Upper lobe of left lung (tissue), 6 donors: ENCODE data around the gene CMC2. TPM values are rescaled to one million over a fixed set of nuclear protein-coding genes. Genes with fewer than 3 reads are reported as not detected.

Experiments
- ATAC-seq, 2 donors: fragments of 200-7000 bp; cut with Tn5 transposase; one replicate each; pipeline ENCODE4 v1.9.1; 2022; ENCODE audit warnings: mild to moderate bottlenecking in 2 of 2, moderate library complexity in 2 of 2; ENCODE audit not compliant: low FRiP score in 2 of 2
- DNase-seq, 2 donors: peaks; one replicate each; pipeline ENCODE4 v3.0.0-alpha.2; 2019 to 2020
- H3K27ac ChIP-seq, 4 donors: fragments of 200-600 bp; sonication (generic); one replicate each; pipeline ENCODE4 v1.5.1; 2016 to 2019
- H3K27me3 ChIP-seq, 4 donors: fragments of 200-600 bp; sonication (generic); one replicate each; pipeline ENCODE4 v1.5.1; 2017 to 2019
- H3K36me3 ChIP-seq, 4 donors: fragments of 200-600 bp; sonication (generic); one replicate each; pipeline ENCODE4 v1.5.1; 2016 to 2019
- H3K4me1 ChIP-seq, 4 donors: fragments of 200-600 bp; sonication (generic); one replicate each; pipeline ENCODE4 v1.5.1; 2018 to 2019
- H3K4me3 ChIP-seq, 4 donors: fragments of 200-600 bp; sonication (generic); one replicate each; pipeline ENCODE4 v1.5.1; 2017 to 2019; ENCODE audit warnings: mild to moderate bottlenecking in 2 of 4, moderate library complexity in 1 of 4
- H3K9me3 ChIP-seq, 4 donors: fragments of 200-600 bp; sonication (generic); one replicate each; pipeline ENCODE4 v1.5.1; 2018 to 2019
- CTCF ChIP-seq, 6 experiments: fragments of 450-650 bp in 4 of 6; fragments of 200-600 bp in 2 of 6; sonication (generic) in 2 of 6; IDR thresholded peaks; one replicate each; pipeline ENCODE4 v1.5.1; 2016 to 2019; ENCODE audit warnings: antibody characterized with exemption in 6 of 6
- EP300 ChIP-seq, 4 donors: sonication (generic); formaldehyde crosslinking; IDR thresholded peaks; one replicate each; pipeline ENCODE4 v1.5.1; 2017; ENCODE audit warnings: antibody characterized with exemption in 4 of 4, control low read depth in 2 of 4
- POLR2A ChIP-seq, 4 donors: fragments of 450-650 bp; IDR thresholded peaks; one replicate each; pipeline ENCODE4 v1.5.1; 2016 to 2017; ENCODE audit warnings: antibody characterized with exemption in 4 of 4, mild to moderate bottlenecking in 2 of 4
- POLR2AphosphoS5 ChIP-seq, 2 donors: sonication (generic); formaldehyde crosslinking; IDR thresholded peaks; one replicate each; pipeline ENCODE4 v1.5.1; 2017; ENCODE audit warnings: antibody characterized with exemption in 2 of 2
- WGBS, 2 donors: methylation state at CpG; one replicate each; pipeline ENCODE4 v1.1.5; 2017 to 2018; 5-methylcytosine and 5-hydroxymethylcytosine counted together
- total RNA-seq, 6 donors: library from RNA; depleted of rRNA in 4 of 6; stranded (reverse); fragments of >200 nt in 4 of 6; gene quantifications; one replicate each; pipeline versions ENCODE4 v1.1.0 to v1.2.1, GENCODE V29; 2016 to 2021
- donor health status: DM: no; HTN: no; CAD: no; lungs with moderate emphysema.
- donor health status: DM: no; HTN: yes; CAD: no; lungs with severe emphysema.

Gene CMC2
- total RNA-seq, 6 donors from 2014 or later: 9.8 to 51.7 (median 33.9) TPM

- Histone ChIP-seq H3K27ac (no peak overlapping the region), H3K27me3 (no peaks in the 10 kb centered on the region), H3K9me3 (no peaks in the 10 kb centered on the region), H3K4me3 (no peak overlapping the region), H3K36me3 (peaks cover 0 to 4% (median 0%) of the 10 kb centered on the region in 4 donors), H3K4me1 (peaks cover 0 to under 1% (median 0%) of the 10 kb centered on the region in 4 donors)
- DNase-seq (no peak), ATAC-seq (no peak)
- TF ChIP-seq EP300 (IDR thresholded peaks at IDR 0.05): no peak
- no peak for TF ChIP-seq POLR2A (IDR thresholded peaks at IDR 0.05)
- no peak for TF ChIP-seq POLR2AphosphoS5 (IDR thresholded peaks at IDR 0.05)
- TF ChIP-seq CTCF (IDR thresholded peaks at IDR 0.05): no peak
- 91 to 96% methylated on average over 11 of the region's 11 CpGs for WGBS, 2 donors
These were observed 23.4 kb upstream of the CMC2 start for GRCh38 chr16:81029930-81030604.

- ATAC-seq (no peak), DNase-seq (no peak)
- Histone ChIP-seq H3K9me3 (no peaks in the 10 kb centered on the region), H3K4me1 (no peaks in the 10 kb centered on the region), H3K27ac (no peak overlapping the region), H3K36me3 (peaks cover 0 to 22% (median 7%) of the 10 kb centered on the region in 4 donors), H3K27me3 (no peaks in the 10 kb centered on the region), H3K4me3 (no peak overlapping the region)
- WGBS, 2 donors: 89 to 91% methylated on average over 4 of the region's 4 CpGs
- TF ChIP-seq EP300 (IDR thresholded peaks at IDR 0.05): no peak
- no peak for TF ChIP-seq POLR2AphosphoS5 (IDR thresholded peaks at IDR 0.05)
- TF ChIP-seq CTCF (IDR thresholded peaks at IDR 0.05): no peak
- TF ChIP-seq POLR2A (IDR thresholded peaks at IDR 0.05): no peak
These were observed 19.7 kb upstream of the CMC2 start for GRCh38 chr16:81026429-81026828.

GRCh38 chr16:81018496-81018895 is 11.8 kb upstream of the CMC2 start:
- 96 to 100% methylated on average over 2 of the region's 2 CpGs for WGBS, 2 donors
- DNase-seq (no peak), ATAC-seq (no peak)
- H3K27me3 ChIP-seq: no peaks in the 10 kb centered on the region
- H3K4me1 ChIP-seq: no peaks in the 10 kb centered on the region
- no peak for TF ChIP-seq POLR2A (IDR thresholded peaks at IDR 0.05)
- TF ChIP-seq EP300 (IDR thresholded peaks at IDR 0.05): no peak
- TF ChIP-seq CTCF (IDR thresholded peaks at IDR 0.05): no peak
- no peak for TF ChIP-seq POLR2AphosphoS5 (IDR thresholded peaks at IDR 0.05)
- no peaks in the 10 kb centered on the region for H3K9me3 ChIP-seq
- H3K4me3 ChIP-seq: no peak overlapping the region
- H3K36me3 ChIP-seq: peaks cover 0 to 50% (median 16%) of the 10 kb centered on the region in 4 donors
- no peak overlapping the region for H3K27ac ChIP-seq

GRCh38 chr16:81014672-81015071 is 8.0 kb upstream of the CMC2 start:
- no peak for ATAC-seq
- no peaks in the 10 kb centered on the region for H3K27me3 ChIP-seq
- no peak for TF ChIP-seq POLR2A (IDR thresholded peaks at IDR 0.05)
- TF ChIP-seq EP300 (IDR thresholded peaks at IDR 0.05): no peak
- TF ChIP-seq POLR2AphosphoS5 (IDR thresholded peaks at IDR 0.05): no peak
- no peak for TF ChIP-seq CTCF (IDR thresholded peaks at IDR 0.05)

GRCh38 chr16:81012974-81013373 is 6.3 kb upstream of the CMC2 start:
- TF ChIP-seq CTCF (IDR thresholded peaks at IDR 0.05) (no peak), EP300 (IDR thresholded peaks at IDR 0.05) (no peak), POLR2A (IDR thresholded peaks at IDR 0.05) (no peak), POLR2AphosphoS5 (IDR thresholded peaks at IDR 0.05) (no peak)
- Histone ChIP-seq H3K9me3 (no peaks in the 10 kb centered on the region), H3K4me1 (peaks cover 3 to 7% (median 4%) of the 10 kb centered on the region in 4 donors), H3K27me3 (no peaks in the 10 kb centered on the region), H3K36me3 (peaks cover 0 to 8% (median 4%) of the 10 kb centered on the region in 4 donors), H3K4me3 (no peak overlapping the region), H3K27ac (no peak overlapping the region)
- no peak for ATAC-seq
- 86 to 95% methylated on average over 3 of the region's 3 CpGs for WGBS, 2 donors
- DNase-seq: no peak

More at GRCh38 chr16:81014672-81015071, 8.0 kb upstream of the CMC2 start:
- Histone ChIP-seq H3K4me1 (no peaks in the 10 kb centered on the region), H3K36me3 (peaks cover 0 to 19% (median 7%) of the 10 kb centered on the region in 4 donors), H3K9me3 (no peaks in the 10 kb centered on the region), H3K27ac (no peak overlapping the region), H3K4me3 (no peak overlapping the region)
- WGBS, 2 donors: 93 to 94% methylated on average over 2 of the region's 2 CpGs
- no peak for DNase-seq
